OCI-LY1 (cell line): ENCODE results near the gene CAPN7.

Experiments used
- H2AFZ ChIP-seq: fragments of 200-600 bp; sonication (generic), shearing (Covaris generic); 2 replicates; pipeline ENCODE4 v1.6.0; 2014; ENCODE audit warnings: antibody characterized with exemption, mild to moderate bottlenecking, low read length
- H3F3A ChIP-seq: fragments of 200-600 bp; sonication (generic), shearing (Covaris generic); 2 replicates; pipeline ENCODE4 v1.6.0; 2014; ENCODE audit warnings: mild to moderate bottlenecking, antibody characterized with exemption, low read length, moderate library complexity; ENCODE audit not compliant: insufficient read depth
- H3K27ac ChIP-seq: fragments of 200-600 bp; sonication (generic); 2 replicates; pipeline ENCODE4 v1.5.1; 2014; ENCODE audit warnings: low read length, mixed run types, mild to moderate bottlenecking, low read depth; ENCODE audit not compliant: poor library complexity, severe bottlenecking
- H3K27me3 ChIP-seq: fragments of 200-600 bp; sonication (generic); 2 replicates; pipeline ENCODE4 v1.6.0; 2014; ENCODE audit warnings: antibody characterized with exemption, mild to moderate bottlenecking, low read length, moderate library complexity; ENCODE audit not compliant: insufficient read depth
- H3K36me3 ChIP-seq: fragments of 200-600 bp; sonication (generic); 2 replicates; pipeline ENCODE4 v1.6.1; 2014; ENCODE audit warnings: mild to moderate bottlenecking, antibody characterized with exemption, low read length, moderate library complexity, mixed read lengths; ENCODE audit not compliant: insufficient read depth
- H3K4me1 ChIP-seq: fragments of 200-600 bp; sonication (generic); 2 replicates; pipeline ENCODE4 v1.5.1; 2014; ENCODE audit warnings: mild to moderate bottlenecking, low read length, moderate library complexity; ENCODE audit not compliant: insufficient read depth, severe bottlenecking
- H3K4me2 ChIP-seq: fragments of 200-600 bp; sonication (generic), shearing (Covaris generic); 2 replicates; pipeline ENCODE4 v1.6.1; 2014; ENCODE audit warnings: low read length
- H3K4me3 ChIP-seq: fragments of 200-600 bp; sonication (generic); 2 replicates; pipeline ENCODE4 v1.5.1; 2014; ENCODE audit warnings: low read length, low read depth, mild to moderate bottlenecking, mixed read lengths; ENCODE audit not compliant: poor library complexity, severe bottlenecking
- H3K79me2 ChIP-seq: fragments of 200-600 bp; shearing (Covaris generic); 2 replicates; pipeline ENCODE4 v1.6.1; 2016; ENCODE audit warnings: mixed run types, low read length, mixed read lengths; ENCODE audit not compliant: insufficient read depth
- H3K9ac ChIP-seq: fragments of 200-600 bp; sonication (generic), shearing (Covaris generic); 2 replicates; pipeline ENCODE4 v1.6.1; 2014; ENCODE audit warnings: mild to moderate bottlenecking, low read length, mixed read lengths
- H3K9me2 ChIP-seq: fragments of 200-600 bp; sonication (generic), shearing (Covaris generic); 2 replicates; pipeline ENCODE4 v1.6.1; 2014; ENCODE audit warnings: low read depth, mild to moderate bottlenecking, low read length, mixed read lengths
- H3K9me3 ChIP-seq: fragments of 200-600 bp; shearing (Covaris generic); 2 replicates; pipeline ENCODE4 v1.6.1; 2014; ENCODE audit warnings: low read length, mixed read lengths
- H4K20me1 ChIP-seq: fragments of 200-600 bp; sonication (generic), shearing (Covaris generic); 2 replicates; pipeline ENCODE4 v1.6.0; 2016; ENCODE audit warnings: mild to moderate bottlenecking, low read length; ENCODE audit not compliant: insufficient read depth
- CTCF ChIP-seq: fragments of 200-600 bp; sonication (generic), shearing (Covaris generic); IDR thresholded peaks from 2 replicates; pipeline ENCODE4 v1.5.1; 2017; ENCODE audit warnings: mild to moderate bottlenecking, antibody characterized with exemption, low read length, moderate library complexity, mixed read lengths
- EZH2 ChIP-seq: fragments of 200-600 bp; sonication (generic), shearing (Covaris generic); IDR thresholded peaks from 2 replicates; pipeline ENCODE4 v1.8.0; 2017; ENCODE audit warnings: borderline replicate concordance, mixed run types, mild to moderate bottlenecking, antibody characterized with exemption, low read length, moderate library complexity, mixed read lengths

CAPN7 gene

GRCh38 chr3:15273227-15273626, 67.2 kb downstream of the CAPN7 start:
- Histone ChIP-seq H3K9me3 (no peaks in the 10 kb centered on the region), H2AFZ (no peak overlapping the region), H3K79me2 (no peaks in the 10 kb centered on the region), H3K4me3 (no peak overlapping the region), H3K4me2 (no peak overlapping the region), H4K20me1 (no peaks in the 10 kb centered on the region), H3K9ac (no peak overlapping the region), H3K4me1 (peaks cover 1% of the 10 kb centered on the region), H3K36me3 (no peaks in the 10 kb centered on the region), H3F3A (no peaks in the 10 kb centered on the region), H3K27ac (no peak overlapping the region), H3K27me3 (peaks cover 5% of the 10 kb centered on the region; the same call in 1 of the 2 replicates), H3K9me2 (no peaks in the 10 kb centered on the region)
- TF ChIP-seq EZH2 (no peak), CTCF (no peak)

- TF ChIP-seq EZH2 (no peak), CTCF (no peak)
- H3K79me2 ChIP-seq = no peaks in the 10 kb centered on the region
- no peak overlapping the region for H3K4me3 ChIP-seq
- no peak overlapping the region for H3K9ac ChIP-seq
- H3F3A ChIP-seq = no peaks in the 10 kb centered on the region
- H3K27me3 ChIP-seq = peaks cover 5% of the 10 kb centered on the region; the same call in 1 of the 2 replicates
- no peak overlapping the region for H3K4me2 ChIP-seq
- no peaks in the 10 kb centered on the region for H3K9me3 ChIP-seq
- H2AFZ ChIP-seq = no peak overlapping the region
- H3K4me1 ChIP-seq = peaks cover 15% of the 10 kb centered on the region
- H3K36me3 ChIP-seq = no peaks in the 10 kb centered on the region
- no peak overlapping the region for H3K27ac ChIP-seq
- no peaks in the 10 kb centered on the region for H3K9me2 ChIP-seq
- no peaks in the 10 kb centered on the region for H4K20me1 ChIP-seq
Measured at GRCh38 chr3:15276028-15276724, 70.1 kb downstream of the CAPN7 start.

GRCh38 chr3:15277861-15278500, 71.9 kb downstream of the CAPN7 start:
- Histone ChIP-seq H3F3A (no peaks in the 10 kb centered on the region), H3K27ac (no peak overlapping the region), H3K36me3 (no peaks in the 10 kb centered on the region), H3K4me3 (no peak overlapping the region), H3K9me3 (no peaks in the 10 kb centered on the region), H3K4me2 (no peak overlapping the region), H3K79me2 (no peaks in the 10 kb centered on the region), H3K9me2 (no peaks in the 10 kb centered on the region), H3K9ac (no peak overlapping the region), H2AFZ (no peak overlapping the region), H3K27me3 (peaks cover 5% of the 10 kb centered on the region; the same call in 1 of the 2 replicates), H4K20me1 (no peaks in the 10 kb centered on the region), H3K4me1 (peaks cover 15% of the 10 kb centered on the region)
- TF ChIP-seq CTCF (no peak), EZH2 (no peak)
